HG03025 (cell line): Measurements from ENCODE around the gene TTC39A.
"Not testable (repeated sequence)": the region's sequence is repeated elsewhere in the genome, so short reads cannot be mapped to it uniquely, and the experiment has no call there.

ENCODE experiments used
- ATAC-seq: cut with Tn5 transposase; IDR thresholded peaks from one replicate; pipeline ENCODE4 v1.9.1; 2021; ENCODE audit warnings: mild to moderate bottlenecking, moderate library complexity; ENCODE audit not compliant: unreplicated experiment, low FRiP score

TTC39A gene

DNA sequence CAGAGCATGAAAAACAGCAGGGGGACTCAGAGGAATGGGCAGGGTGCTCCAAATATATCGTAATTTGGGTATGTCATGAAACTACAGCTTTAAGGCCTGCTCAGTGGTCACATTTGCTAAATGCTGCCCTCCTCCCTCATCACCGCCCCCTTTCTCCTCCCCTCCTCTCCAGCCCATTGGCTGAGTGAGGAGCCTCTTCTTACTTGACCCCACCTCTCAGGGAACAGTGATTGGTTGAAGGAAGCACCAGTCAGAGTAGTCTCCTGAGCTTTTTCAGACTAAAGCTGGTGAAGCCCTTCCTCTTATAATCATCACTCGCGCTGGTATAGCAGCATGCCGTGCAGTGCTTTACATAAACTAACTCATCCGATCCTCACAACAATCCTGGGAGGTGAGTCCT is 10.0 kb upstream of the TTC39A start:
- ATAC-seq = no peak

DNA sequence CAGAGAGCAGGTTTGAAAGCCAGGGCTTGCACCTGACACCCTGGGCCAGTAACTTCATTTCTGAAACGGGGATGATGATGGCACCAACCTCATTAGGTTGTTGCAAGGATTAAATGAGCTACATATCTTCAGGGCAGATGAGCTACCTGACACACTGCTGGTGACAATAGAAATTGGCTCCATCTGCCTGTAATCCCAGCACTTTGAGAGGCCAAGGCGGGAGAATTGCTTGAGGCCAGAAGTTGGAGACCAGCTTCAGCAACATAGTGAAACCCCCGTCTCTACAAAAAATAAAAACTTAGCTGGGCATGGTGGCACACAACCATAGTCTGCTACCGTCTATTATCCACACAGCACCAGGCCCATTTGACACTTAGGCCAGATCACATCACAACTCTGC is 6.3 kb upstream of the TTC39A start:
- no peak for ATAC-seq

DNA sequence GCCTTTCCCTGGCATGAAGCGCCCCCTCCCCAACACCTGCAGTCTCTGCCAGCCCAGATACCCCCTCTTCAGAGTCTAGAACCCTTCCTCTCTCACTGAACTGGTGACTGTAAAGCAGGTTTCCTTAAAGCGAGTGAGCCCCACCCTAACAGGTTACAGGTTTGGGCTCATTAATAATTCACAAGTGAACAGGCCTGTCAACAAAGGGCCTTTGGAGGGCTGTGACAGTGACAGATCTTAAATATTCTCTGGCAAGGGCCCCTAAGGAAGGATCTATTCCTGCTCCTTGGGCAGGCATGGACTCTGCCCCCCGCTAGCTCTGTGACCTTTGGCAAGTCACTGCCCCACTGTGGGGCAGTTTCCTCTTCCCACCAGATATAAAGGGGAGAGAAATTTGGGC is 5.6 kb upstream of the TTC39A start:
- ATAC-seq = no peak

DNA sequence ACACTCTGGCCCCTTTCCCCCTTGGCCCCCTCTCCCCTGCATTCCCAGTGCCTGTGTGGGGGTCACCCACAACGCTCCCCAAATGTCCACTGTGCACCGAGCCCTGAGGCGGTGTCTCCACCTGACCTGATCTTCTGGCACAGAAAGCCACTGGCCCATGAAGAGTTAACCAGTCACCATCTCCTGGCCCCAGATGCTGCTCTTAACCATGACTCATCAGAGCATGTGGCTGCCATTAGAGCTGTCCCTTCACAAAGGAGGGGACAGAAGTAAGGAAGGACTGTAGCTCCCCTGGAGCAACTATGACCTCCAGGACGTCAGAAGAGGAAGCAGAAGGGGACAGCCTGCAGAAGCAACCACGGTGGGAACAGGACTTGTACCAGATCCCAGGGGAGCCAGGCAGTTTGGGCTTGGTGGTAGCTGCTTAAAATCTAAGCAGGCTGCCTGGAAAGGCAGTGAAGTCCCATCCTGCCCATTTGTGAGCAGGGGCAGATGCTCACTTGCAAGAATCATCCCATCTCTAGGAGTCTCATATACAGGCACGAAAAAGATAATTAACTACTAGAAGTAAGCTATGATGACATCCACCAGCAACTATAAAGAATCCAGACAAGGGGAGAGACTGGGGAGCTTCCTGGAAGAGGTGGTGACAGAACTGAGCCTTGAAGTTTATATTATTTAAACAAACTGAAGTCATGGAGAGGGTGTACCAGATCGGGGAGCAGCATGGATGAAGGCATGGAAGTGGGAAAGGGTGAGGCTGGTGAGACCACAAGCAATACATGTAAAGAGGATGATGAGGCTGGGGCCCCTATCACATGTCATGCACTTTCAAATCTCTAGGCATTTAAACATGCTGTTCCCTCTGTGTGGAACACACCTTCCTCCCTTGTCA is 1.1 kb upstream of the TTC39A start:
- no peak for ATAC-seq

DNA sequence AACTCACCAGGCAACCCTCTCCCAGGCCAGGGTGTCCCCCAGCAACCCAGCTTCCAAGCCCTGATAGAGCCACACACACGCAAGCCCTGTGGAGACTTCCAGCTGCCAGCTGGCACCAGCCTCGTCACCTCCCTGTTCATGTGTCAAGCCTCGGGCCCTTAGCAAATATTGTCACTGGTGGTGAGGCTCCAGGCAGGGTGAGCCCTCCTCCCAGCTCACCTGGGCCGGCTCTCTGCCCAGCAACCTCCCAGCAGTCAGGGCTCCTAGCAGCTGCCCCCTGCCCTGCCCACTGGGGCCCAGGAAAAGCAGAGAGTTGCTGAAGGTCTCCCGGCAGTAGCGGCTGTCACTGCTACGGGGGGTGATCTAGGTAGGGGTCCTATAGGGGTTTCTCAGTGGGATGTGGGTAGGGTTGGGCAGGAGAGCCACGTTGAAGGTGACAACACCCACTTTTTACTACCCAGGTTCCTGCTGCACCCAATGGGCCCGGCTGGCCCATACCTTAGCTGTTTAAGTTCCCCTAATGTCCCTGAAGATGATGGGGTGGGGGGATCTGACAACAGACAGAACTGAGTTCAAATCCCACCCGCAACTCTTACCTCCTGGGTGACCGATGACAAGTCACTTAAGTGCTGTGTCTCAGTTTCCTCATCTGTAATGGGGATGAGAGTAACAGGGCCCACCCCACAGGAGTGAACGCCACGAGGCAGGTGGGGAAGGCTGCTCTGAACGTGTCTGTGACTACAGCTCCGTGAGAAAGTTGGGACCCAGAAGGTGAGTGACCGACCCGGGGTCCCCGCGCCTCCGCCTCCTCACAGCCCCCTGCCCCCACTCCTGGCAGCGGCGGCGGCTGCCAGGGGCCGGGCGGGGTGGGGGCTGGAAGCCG is 678 bp downstream of the TTC39A start:
- ATAC-seq = no peak

DNA sequence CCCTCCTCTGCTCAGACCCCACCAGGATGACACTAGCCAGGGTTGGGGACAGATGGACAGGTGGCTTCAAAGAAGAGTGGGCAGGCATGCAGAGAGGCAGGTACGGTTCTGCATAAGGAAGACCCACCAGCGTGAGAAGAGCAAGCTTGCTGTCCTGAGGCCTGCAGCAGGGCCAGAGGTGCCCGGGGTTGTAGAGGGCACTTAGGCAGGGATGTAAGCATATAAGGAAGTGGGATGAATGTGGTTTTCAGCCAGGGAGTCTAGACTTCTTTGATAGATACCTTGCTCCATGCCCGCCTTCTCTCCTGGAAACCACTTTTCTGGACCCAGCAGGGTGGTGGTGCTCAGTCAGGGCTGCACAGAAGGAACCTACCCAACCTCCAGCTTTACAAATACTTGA is 1.4 kb downstream of the TTC39A start:
- ATAC-seq = no peak

DNA sequence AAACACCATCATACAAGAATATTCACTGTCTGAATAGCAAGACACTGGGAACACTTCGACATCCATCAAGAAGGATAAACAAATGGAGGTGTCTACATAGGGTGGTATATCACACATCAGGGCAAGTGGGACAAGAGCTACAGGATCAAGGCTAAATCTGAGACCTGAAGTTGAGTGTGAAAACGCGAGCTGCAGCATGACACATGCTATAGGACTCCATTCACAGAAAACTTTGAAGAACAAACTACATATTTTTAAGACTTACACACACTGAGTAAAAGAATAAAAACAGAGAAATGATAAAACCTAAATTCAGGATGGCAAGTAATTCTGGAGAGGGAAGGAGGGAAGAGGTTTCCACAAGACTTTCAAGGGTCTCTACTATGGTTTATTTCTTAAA is 2.1 kb downstream of the TTC39A start:
- ATAC-seq = no peak

DNA sequence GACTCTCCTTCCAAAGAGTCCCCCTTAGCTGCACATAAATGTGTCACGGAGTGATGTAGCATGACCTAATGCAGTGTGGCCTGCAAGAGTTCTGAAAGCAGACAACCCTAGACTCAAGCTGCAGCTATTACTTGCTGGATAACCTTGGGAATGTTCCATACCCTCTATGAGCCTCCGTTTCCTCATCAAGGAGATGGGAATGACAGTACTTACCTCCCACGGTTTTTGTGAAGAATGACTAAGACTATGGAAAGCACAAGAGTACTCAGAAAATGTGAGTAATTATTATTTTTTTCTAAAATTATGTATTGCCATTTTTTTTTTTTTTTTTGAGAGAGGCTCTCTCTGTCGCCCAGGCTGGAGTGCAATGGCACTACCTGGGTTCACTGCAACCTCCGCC is 3.0 kb downstream of the TTC39A start:
- ATAC-seq = no peak

DNA sequence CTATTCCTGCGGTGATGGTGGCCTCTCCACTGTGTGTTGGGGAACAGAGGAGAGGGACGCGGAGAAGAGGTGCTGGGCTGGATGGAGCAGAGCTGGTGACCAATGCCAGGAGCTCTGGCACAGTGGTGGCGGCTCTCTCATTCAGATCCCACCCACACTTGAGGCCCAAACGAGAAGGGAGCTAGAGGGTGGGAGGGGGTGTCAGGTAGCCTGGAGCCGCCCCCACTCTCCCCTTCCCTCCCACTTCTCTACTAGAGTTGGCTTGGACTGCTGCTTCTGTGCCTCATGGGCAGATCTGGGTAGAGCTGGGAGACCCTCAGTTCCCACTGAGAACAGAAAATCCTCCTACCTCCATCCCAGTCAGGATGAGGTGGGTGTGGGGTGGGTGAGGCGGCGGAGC is 3.5 kb downstream of the TTC39A start:
- no peak for ATAC-seq

DNA sequence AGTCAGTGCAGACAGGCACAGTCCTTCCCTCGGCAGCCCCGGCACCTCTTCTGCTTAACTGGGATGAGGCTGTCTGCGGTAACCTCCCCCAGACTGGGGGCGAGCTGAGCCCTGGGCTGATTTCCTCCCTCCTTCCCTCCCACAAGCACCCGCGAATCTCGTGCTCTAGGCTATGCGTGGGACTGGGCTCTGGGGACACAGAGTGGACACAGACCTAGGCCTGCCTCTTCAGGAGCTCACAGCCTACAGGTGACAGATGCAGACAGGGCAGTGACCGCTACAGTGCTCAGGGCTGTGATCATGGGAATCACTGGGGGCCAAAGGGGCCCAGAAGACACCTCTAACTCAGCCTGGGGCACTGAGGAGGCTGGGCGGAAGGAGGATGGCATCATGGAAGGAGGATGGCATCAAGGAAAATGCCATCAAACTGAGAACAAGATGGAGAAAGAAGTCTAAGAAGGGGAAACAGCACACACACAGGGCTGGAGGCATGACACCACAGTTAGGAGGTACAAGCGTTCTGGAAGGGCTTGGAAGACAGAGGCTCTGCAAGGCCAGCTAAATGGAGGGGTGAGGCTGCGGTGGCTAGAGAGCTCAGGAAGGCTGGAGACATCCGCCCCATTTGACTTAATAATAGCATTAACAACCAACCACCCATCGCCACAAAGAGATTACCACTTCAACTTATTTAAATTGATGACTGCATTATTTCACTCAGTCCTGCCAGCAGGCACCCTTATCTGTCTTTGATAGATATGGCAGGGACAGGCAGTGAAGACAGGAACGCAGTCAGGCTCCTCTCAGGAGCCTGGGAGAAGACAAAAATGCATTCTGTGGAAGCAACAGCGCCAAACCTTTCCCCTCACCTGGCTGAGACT is 4.2 kb downstream of the TTC39A start:
- no peak for ATAC-seq

DNA sequence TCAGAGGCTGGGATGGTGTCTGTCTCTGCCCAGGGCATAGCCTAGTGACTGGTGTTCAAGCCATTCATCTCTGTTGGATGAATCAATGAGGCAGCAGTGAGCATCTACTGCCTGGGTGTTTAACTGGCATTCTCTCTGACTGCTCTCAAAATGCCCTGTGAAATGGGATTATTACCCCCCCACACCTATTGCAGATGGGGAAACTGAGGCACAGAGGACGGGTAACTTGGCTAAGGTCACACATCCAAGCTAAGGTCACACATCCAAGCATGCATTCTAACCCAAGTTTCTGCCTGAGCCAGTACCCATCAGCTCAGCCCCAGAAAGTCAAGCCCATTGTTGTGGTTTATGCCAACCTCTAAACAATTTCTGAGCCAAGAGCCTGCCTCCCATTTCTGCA is 5.0 kb downstream of the TTC39A start:
- no peak for ATAC-seq

DNA sequence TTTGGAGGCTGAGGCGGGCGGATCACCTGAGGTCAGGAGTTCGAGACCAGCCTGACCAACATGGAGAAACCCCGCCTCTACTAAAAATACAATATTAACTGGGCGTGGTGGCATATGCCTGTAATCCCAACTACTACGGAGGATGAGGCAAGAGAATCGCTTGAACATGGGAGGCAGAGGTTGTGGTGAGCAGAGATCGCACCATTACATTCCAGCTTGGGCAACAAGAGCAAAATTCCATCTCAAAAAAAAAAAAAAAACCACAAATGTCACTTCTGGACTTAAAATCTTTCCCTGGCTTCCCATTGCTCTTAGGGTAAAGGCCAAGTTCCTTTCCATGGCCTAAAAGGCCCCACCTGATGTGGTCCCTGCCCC is 5.4 kb downstream of the TTC39A start:
- not testable (repeated sequence) for ATAC-seq

DNA sequence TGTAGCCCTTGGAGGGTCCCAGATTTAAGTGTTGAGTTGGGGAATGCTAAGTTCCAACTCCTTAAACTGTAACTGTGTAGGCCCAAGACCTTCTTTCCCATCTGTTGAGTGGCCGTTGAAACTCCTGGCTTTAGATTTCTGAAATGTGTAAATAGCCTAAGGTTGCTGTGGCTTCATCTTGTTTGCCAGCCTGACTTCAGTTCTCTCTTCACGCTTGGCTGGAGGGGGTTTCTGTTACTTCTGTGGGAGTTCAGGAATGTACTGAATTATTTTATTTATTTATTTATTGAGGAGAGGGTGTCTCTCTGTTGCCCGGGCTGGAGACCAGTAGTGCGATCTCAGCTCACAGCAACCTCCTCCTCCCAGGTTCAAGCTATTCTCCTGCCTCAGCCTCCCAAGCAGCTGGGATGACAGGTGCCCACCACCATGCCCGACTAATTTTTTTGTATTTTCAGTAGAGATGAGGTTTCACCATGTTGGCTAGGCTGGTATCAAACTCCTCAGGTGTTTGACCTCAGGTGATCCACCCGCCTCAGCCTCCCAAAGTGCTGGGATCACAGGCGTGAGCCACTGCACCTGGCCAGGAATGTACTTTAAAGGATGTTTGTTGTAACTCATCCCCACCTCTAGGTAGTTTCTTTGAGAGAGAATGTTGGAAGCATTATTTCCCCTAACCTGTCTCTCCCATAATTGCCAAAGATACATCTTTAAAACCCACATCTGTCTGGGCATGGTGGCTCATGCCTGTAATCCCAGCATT is 5.9 kb downstream of the TTC39A start:
- ATAC-seq = no peak

DNA sequence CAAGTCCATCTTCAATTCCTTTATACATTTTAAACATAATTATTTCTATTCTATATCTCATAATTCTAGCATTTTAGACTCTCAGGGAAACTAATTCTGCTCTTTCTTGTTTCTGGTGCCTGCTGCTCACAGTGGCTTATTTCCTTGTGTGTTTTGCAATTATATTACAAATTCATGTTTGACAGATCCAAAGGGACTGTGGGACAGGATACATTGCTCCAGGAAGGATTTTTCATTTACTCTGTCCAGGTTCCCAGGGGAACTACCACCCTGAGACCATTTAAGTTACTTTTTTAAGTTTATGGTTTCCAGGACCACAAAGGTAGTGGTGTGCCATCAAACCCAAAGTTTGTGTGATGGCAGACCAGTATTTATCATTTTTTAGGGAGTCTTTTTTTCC is 6.6 kb downstream of the TTC39A start:
- ATAC-seq = no peak

DNA sequence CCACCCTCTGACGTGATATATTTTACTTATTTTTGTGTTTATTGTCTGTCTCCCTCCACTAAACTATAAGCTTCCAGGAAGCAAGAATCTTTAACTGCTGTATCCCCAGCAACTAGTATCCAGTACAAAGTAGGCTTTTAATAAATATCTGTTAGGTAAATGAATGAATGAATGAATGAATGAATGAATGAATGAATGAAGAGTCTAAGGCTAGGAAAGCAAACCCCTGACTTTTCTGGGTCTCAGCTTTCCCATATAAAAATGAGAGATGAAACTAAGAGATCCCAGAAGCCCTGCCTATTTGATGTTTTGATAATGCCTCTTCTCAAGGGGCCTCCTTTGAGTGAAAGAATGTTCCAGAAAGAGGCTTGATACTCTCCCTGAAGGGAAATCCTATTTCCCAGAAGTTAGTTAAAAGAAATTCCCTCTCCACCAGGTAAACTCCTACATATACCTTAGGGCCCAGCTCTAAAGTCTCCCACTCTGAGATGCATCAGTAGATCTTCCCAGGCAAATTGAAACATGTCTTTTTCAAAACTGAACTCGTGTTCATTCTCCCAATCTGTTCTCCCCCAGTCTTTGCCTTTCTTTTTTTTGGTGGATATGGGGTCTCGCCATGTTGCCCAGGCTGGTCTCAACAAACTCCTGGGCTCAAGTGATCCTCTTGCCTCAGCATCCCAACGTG is 7.8 kb downstream of the TTC39A start:
- no peak for ATAC-seq

DNA sequence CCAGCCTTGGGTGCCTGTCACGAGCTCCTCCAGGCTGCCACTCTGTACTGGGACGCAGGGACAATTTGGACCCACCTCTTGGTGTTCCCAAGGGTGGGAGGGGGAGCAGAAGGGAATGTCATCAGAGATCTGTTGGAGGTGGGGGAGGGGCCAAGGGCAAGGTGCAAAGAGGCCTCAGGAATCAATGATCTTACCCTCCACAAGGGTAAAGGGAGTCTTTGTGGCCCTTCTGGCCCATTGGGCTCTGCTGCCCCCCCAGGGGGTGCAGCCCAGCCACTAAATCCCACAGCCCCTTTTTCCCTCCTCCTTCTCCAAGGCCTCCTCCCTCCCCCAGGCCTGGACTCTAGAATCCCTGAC is 8.5 kb downstream of the TTC39A start:
- ATAC-seq = no peak

DNA sequence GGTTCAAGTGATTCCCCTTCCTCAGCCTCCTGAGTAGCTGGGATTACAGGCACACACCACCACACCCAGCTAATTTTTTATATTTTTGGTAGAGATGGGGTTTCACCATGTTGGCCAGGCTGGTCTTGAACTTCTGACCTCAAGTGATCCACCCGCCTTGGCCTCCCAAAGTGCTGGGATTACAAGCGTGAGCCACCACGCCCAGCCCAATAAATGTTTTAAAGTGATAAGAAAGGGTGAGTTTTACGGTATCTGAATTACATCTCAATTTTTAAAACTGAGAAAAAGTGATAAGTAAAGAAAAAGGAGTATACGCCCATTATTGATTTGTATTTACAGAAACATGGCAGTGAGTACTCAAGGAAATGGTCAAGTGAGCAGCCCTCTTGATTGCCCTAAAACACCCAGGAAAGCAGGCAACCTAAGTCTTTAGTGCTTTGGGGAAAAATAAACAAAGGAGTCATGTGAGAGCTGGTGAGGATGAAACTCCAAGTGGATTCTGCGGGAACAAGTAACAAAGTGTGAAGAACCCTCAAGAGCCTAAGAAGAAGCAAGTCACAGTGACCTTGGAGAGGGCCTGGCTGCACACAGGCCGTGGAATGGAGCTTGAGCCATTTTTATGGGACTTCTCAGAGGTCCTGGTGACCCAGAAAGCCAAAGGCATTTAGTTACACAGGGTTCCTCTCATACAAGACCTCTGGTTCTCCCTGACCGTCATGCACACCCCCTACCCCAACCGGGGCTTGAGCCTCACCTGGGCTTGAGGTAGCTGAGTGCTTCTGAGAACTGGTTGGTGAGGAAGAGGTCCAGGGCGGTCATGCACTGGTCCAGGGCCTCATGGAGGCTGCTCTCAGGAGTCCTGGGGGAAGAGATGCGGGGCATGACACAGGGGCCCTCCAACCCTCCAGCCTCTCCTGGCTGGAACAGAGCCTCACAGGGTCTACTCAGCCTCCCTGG is 9.1 kb downstream of the TTC39A start:
- no peak for ATAC-seq

DNA sequence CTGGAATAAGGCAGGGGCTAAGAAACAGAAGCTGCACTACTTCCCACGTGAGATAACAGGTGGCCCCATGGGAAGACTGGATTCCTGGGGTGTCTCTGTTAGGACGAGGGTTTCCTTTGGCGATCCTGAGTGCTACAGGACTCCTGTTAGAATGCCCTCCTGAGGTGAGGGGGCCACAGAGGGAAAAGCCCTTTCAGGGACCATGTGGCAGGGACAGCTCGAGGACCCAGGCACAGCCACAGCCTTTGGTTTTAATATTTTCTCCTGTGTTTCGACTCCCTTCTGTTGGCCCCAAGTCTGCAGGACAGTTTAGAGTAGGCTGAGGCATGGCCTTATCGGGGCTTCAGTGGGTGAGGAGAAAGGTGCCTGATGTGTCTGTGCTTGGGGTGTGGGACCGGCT is 12.6 kb downstream of the TTC39A start:
- ATAC-seq = no peak

DNA sequence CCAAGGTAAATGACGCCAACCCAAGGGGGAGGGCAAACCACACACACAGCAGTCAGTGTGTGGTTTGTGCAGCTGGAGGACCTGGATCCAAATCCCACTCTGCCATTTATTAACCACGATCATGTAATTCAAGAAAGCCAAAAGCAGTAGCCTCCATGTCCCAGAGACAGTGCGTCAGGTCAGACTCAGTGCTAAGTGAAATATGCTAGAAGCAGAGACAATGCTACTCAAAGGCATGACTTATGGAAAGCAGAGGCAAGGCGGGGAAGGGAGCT is 13.6 kb downstream of the TTC39A start:
- ATAC-seq = no peak
